GM12872 (cell line): ENCODE results near the gene NISCH.

ENCODE experiments used
- TF ChIP-seq, protein P1 (sequence below): IDR thresholded peaks from 3 replicates; pipeline ENCODE4 v1.5.1; 2011; ENCODE audit warnings: low read depth, mild to moderate bottlenecking, low read length, moderate library complexity; ENCODE audit not compliant: insufficient read depth

Gene NISCH

DNA sequence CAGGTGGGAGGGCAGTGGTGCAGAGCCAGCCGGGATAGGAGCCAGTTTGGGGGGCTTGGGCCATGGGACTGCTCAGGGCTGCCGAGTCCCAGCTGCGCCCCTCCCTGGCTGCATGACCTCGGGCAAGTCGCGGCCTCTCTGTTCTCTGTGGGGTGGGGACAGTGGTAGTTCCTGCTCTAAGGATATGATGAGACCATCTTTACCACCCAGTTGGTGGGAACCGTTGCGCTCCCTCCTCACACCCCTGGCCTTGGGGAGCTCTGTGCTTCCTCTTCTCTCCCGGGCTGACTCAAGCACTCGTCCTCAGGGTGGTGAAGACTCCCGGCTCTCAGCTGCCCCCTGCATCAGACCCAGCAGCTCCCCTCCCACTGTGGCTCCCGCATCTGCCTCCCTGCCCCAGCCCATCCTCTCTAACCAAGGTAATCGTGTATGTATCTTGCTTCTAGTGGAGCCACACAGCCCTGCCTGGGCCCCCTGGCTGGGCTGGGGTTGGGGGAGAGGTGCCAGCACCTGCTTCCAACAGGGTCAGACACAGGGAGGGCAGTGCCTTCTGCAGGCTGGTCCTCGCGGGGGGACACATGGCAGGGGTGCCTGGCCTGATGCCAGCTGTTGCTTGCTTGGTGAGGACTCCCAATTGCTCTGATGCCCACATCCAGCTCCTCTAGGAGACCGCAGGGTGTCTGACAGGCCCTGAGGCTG lies 24.6 kb downstream of the NISCH start:
- TF ChIP-seq, protein P1, sequence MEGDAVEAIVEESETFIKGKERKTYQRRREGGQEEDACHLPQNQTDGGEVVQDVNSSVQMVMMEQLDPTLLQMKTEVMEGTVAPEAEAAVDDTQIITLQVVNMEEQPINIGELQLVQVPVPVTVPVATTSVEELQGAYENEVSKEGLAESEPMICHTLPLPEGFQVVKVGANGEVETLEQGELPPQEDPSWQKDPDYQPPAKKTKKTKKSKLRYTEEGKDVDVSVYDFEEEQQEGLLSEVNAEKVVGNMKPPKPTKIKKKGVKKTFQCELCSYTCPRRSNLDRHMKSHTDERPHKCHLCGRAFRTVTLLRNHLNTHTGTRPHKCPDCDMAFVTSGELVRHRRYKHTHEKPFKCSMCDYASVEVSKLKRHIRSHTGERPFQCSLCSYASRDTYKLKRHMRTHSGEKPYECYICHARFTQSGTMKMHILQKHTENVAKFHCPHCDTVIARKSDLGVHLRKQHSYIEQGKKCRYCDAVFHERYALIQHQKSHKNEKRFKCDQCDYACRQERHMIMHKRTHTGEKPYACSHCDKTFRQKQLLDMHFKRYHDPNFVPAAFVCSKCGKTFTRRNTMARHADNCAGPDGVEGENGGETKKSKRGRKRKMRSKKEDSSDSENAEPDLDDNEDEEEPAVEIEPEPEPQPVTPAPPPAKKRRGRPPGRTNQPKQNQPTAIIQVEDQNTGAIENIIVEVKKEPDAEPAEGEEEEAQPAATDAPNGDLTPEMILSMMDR, result no peak

DNA sequence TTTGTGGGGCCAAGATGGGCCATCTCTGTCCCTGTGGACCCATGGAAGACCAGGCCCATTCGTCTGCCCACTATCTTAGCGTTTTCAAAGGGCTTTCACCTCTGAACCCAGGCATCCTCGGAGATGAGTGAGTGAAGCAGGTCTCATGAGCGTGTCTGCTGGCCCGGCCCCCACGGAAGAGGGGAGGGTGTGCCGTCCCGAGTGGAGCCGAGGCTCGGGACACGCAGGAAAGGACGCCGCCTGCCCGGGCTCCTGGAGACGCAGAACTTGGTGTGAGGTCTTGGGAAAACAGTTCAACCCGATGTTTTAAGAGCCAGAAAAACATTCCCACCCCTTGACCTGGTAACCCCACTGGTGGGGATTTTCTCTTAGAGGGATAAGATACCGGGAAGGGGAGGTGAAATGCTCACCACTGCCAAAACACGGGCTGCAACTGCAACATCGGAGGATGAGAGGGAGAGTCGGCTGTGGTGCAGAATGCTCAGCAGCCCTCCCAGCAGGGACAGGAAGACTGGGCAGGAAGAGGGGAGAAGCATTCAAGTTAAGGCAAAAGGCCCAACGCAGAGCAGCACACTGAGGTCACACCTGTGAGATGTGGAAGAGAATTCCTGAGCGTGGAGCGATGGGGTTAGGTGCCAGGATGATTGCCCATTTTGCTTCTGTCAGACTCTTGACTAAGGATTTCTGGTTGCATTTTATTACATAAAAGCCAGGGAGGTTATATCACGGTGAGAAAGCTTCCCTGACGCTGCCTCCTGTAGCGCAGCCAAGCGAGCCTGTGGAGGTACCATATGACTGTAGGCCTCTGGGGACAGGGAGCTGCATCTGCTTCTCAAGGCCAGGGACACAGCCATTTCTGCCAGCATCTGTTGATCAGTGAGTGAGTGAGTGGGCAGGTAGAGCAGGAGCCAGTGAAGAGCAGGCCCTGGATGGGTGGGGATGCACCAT lies 25.6 kb downstream of the NISCH start:
- TF ChIP-seq, protein P1, result no peak

DNA sequence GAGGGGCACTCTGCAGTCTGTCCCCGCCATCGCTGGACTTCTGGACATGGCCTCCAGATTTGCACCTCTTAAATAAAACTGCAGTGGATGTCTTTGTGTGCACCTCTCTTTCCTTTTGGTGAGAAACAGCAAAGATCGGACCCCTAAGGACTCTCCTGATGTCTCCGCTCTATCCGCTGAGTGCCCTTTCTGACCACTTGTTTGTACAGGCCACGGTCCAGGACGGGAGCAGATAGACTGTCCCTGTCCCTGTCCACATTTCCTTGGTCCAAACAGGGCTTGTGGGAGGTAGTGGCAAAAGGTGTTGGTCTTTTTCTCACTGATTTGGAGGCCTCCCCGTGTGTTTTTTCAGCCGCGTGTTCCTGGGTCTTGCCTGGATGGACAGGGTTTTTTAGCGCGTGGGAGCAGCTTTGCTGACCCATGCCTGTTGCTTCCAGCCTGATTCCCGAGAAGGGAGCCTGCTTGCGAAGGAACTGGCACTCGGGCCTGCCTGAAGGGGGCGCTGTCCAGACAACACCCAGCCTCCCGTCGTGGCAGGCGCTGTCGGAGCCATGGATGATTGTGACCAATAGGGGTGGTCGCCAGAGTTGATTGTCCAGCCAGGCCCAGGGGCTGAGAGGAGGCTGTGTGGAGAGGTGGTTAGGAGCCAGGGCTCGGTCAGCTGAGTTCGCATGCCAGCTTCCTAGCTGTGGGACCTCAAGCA lies 26.6 kb downstream of the NISCH start:
- TF ChIP-seq, protein P1, result peak; percentile 52

DNA sequence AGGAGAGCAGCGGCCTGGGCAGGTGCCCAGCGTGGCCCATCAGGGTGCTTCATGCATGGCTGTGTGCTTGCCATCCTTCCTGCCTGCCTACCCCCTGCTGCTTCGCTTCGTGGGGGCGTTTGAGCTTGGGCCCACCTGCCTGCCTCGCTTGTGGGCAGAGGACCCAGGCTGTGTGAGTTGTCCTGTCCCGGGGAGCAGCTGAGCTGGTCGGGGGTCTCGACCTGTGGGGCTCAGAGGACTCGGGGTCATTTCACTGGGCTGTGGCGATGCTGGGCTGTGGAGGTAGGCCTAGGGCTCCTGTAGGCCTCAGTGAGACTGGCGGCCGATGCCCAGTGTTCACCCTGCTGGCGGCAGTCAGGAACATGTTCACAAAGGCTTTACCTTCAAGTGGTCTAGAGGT lies 27.7 kb downstream of the NISCH start:
- TF ChIP-seq, protein P1, result no peak

GRCh38 chr3:52483577-52484381 lies 28.4 kb downstream of the NISCH start:
- TF ChIP-seq, protein P1, result no peak

- TF ChIP-seq, protein P1, result no peak
Observed at GRCh38 chr3:52484680-52485461, 29.5 kb downstream of the NISCH start.
